Measurements from ENCODE around the gene GAPDHS. TPM values are rescaled to one million over a fixed set of nuclear protein-coding genes. Genes with fewer than 3 reads are reported as not detected.

GAPDHS gene
- not detected in 2 replicates for total RNA-seq (2021)
- Bru-seq, nascent RNA, result not detected
- not detected for BruChase-seq, experiment 1, labeled RNA remaining after a 2-hour chase
- not detected for BruChase-seq, experiment 2, labeled RNA remaining after a 6-hour chase
- long read RNA-seq, result 0 reads

GRCh38 chr19:35533201-35533821 is at the start of gene GAPDHS:
Gene GAPDHS (plus strand): TSS chr19:35533456. CDS start chr19:35533528, 72 bp downstream.
- DNase-seq (ENCODE audit: low spot score), result no peak
- POLR2A ChIA-PET (ENCODE audit: low non-redundant PET), result no interaction called here

GRCh38 chr19:35484252-35485036 is 48.8 kb upstream of the GAPDHS start:
- no peak overlapping the region for H3K4me3 ChIP-seq (ENCODE audit: low read depth, low read length, poor library complexity, severe bottlenecking)
- ChIA-PET CTCF (no interaction called here), POLR2A (ENCODE audit: low non-redundant PET) (no interaction called here)
- intact Hi-C loops (cut with micrococcal nuclease; ENCODE audit: unreplicated experiment), result no loop called here
- no peaks in the 10 kb centered on the region for H3K36me3 ChIP-seq (ENCODE audit: insufficient read depth, low read length, poor library complexity, severe bottlenecking)
- DNase-seq (ENCODE audit: low spot score), result no peak
- H3K4me1 ChIP-seq (ENCODE audit: insufficient read depth, low read length, poor library complexity, severe bottlenecking), result peaks cover under 1% of the 10 kb centered on the region
- BruUV-seq (replicated peaks), result no TSS peak
- H3K27ac ChIP-seq (ENCODE audit: low read depth, low read length, poor library complexity, severe bottlenecking), result no peak overlapping the region
- H3K27me3 ChIP-seq (replicated peaks; ENCODE audit: insufficient read depth, low read depth, low read length, poor library complexity), result peaks cover 31% of the 10 kb centered on the region
- TF ChIP-seq EZH2 (IDR thresholded peaks at IDR 0.05; ENCODE audit: borderline replicate concordance, low read depth, low read length, poor library complexity, severe bottlenecking), result no peak
- TF ChIP-seq CTCF (conservative IDR thresholded peaks at IDR 0.05; ENCODE audit: low read depth, low read length), result no peak
- H3K9me3 ChIP-seq (ENCODE audit: low read depth, low read length, poor library complexity, severe bottlenecking), result no peaks in the 10 kb centered on the region

More at GRCh38 chr19:35533201-35533821, at the start of gene GAPDHS:
- no peak for TF ChIP-seq CTCF (conservative IDR thresholded peaks at IDR 0.05; ENCODE audit: low read depth, low read length)
- TF ChIP-seq EZH2 (IDR thresholded peaks at IDR 0.05; ENCODE audit: borderline replicate concordance, low read depth, low read length, poor library complexity, severe bottlenecking), result no peak
- Histone ChIP-seq H3K36me3 (ENCODE audit: insufficient read depth, low read length, poor library complexity, severe bottlenecking) (no peaks in the 10 kb centered on the region), H3K4me1 (ENCODE audit: insufficient read depth, low read length, poor library complexity, severe bottlenecking) (no peaks in the 10 kb centered on the region), H3K4me3 (ENCODE audit: low read depth, low read length, poor library complexity, severe bottlenecking) (no peak within 1 kb of the TSS), H3K27ac (ENCODE audit: low read depth, low read length, poor library complexity, severe bottlenecking) (no peak within 1 kb of the TSS), H3K9me3 (ENCODE audit: low read depth, low read length, poor library complexity, severe bottlenecking) (no peaks in the 10 kb centered on the region), H3K27me3 (replicated peaks; ENCODE audit: insufficient read depth, low read depth, low read length, poor library complexity) (peaks cover 53% of the 10 kb centered on the region)
- intact Hi-C loops (cut with micrococcal nuclease; ENCODE audit: unreplicated experiment), result no loop called here
- CTCF ChIA-PET, result no interaction called here
- no TSS peak for BruUV-seq (replicated peaks)

- H3K4me1 ChIP-seq (ENCODE audit: insufficient read depth, low read length, poor library complexity, severe bottlenecking), result no peaks in the 10 kb centered on the region
- no TSS peak for BruUV-seq (replicated peaks)
- H3K27me3 ChIP-seq (replicated peaks; ENCODE audit: insufficient read depth, low read depth, low read length, poor library complexity), result peaks cover 42% of the 10 kb centered on the region
- ChIA-PET CTCF (no interaction called here), POLR2A (ENCODE audit: low non-redundant PET) (no interaction called here)
- DNase-seq (ENCODE audit: low spot score), result no peak
- no peaks in the 10 kb centered on the region for H3K36me3 ChIP-seq (ENCODE audit: insufficient read depth, low read length, poor library complexity, severe bottlenecking)
- no peak overlapping the region for H3K27ac ChIP-seq (ENCODE audit: low read depth, low read length, poor library complexity, severe bottlenecking)
- H3K9me3 ChIP-seq (ENCODE audit: low read depth, low read length, poor library complexity, severe bottlenecking), result no peaks in the 10 kb centered on the region
- H3K4me3 ChIP-seq (ENCODE audit: low read depth, low read length, poor library complexity, severe bottlenecking), result no peak overlapping the region
- TF ChIP-seq EZH2 (IDR thresholded peaks at IDR 0.05; ENCODE audit: borderline replicate concordance, low read depth, low read length, poor library complexity, severe bottlenecking), result no peak
- no peak for TF ChIP-seq CTCF (conservative IDR thresholded peaks at IDR 0.05; ENCODE audit: low read depth, low read length)
- intact Hi-C loops (cut with micrococcal nuclease; ENCODE audit: unreplicated experiment), result no loop called here
These were observed 47.0 kb upstream of the GAPDHS start for GRCh38 chr19:35486268-35486708.

Measured in A673 (cell line).